Small intestine (tissue), 7 donors: Measurements from ENCODE around the gene FAM180B. TPM values are rescaled to one million over a fixed set of nuclear protein-coding genes. Genes with fewer than 3 reads are reported as not detected.

Experiments used
- DNase-seq, 2 donors: peaks; one replicate each; pipeline versions ENCODE4 v3.0.0 to v3.0.0-alpha.2; 2013
- FAIRE-seq: peaks from 2 replicates; lab custom pipeline; 2012; peaks lifted over from hg19 to GRCh38; lab: Jason Lieb, UNC
- H3K27ac ChIP-seq, 3 donors: one replicate each; pipeline ENCODE4 v1.5.1; 2013; ENCODE audit warnings: low read length in 2 of 3, mild to moderate bottlenecking in 2 of 3, control low read depth in 1 of 3, inconsistent platforms in 1 of 3, low read depth in 1 of 3, moderate library complexity in 1 of 3
- H3K27me3 ChIP-seq, 3 donors: one replicate each; pipeline ENCODE4 v1.6.1; 2013; ENCODE audit warnings: low read length in 3 of 3, inconsistent platforms in 1 of 3; ENCODE audit not compliant: control insufficient read depth in 3 of 3, insufficient read depth in 3 of 3
- H3K36me3 ChIP-seq, 3 donors: one replicate each; pipeline ENCODE4 v1.6.1; 2013; ENCODE audit warnings: low read length in 3 of 3, inconsistent platforms in 1 of 3, low read depth in 1 of 3, mild to moderate bottlenecking in 1 of 3, moderate library complexity in 1 of 3; ENCODE audit not compliant: control insufficient read depth in 3 of 3, insufficient read depth in 2 of 3
- H3K4me1 ChIP-seq, 3 donors: one replicate each; pipeline ENCODE4 v1.6.1; 2013; ENCODE audit warnings: low read length in 2 of 3, inconsistent platforms in 1 of 3, low read depth in 1 of 3, mild to moderate bottlenecking in 1 of 3, moderate library complexity in 1 of 3; ENCODE audit not compliant: control insufficient read depth in 3 of 3, insufficient read depth in 2 of 3
- H3K4me3 ChIP-seq, 3 donors: one replicate each; pipeline ENCODE4 v1.5.1; 2013; ENCODE audit warnings: low read length in 3 of 3, control low read depth in 1 of 3, inconsistent platforms in 1 of 3, low read depth in 1 of 3, mild to moderate bottlenecking in 1 of 3, moderate library complexity in 1 of 3
- H3K9me3 ChIP-seq, 2 donors: one replicate each; pipeline ENCODE4 v1.6.1; 2013; ENCODE audit warnings: low read depth in 1 of 2, low read length in 1 of 2; ENCODE audit not compliant: control insufficient read depth in 2 of 2, insufficient read depth in 1 of 2
- WGBS, 3 donors: extraction: QIAGEN DNeasy Blood & Tissue Kit; methylation state at CpG; one replicate each; pipeline ENCODE4 v1.1.7; 2013; 5-methylcytosine and 5-hydroxymethylcytosine counted together
- polyA plus RNA-seq, 4 donors: library from polyadenylated mRNA; stranded (reverse) in 3 of 4; unstranded in 1 of 4; fragments of 200-250 nt in 3 of 4; fragments of 120-200 nt in 1 of 4; gene quantifications; one replicate each; pipeline versions ENCODE4 v1.2.1 to v1.2.3, GENCODE V29; 2013
- donor health status: healthy with polysubstance abuse.
- donor health status: control.
- donor health status: control.
- donor health status: Bipolar disorder and iron deficiency.
- donor health status: healthy.

Gene FAM180B
- polyA plus RNA-seq, 4 donors: 0.10 to 0.15 TPM; not detected in 2

GRCh38 chr11:47609675-47610074 is 23.2 kb downstream of the FAM180B start:
- FAIRE-seq (no peak), DNase-seq (no peak)
- no peak overlapping the region for H3K27ac ChIP-seq
- whole genome bisulfite sequencing, 3 donors: 78 to 90% (median 80%) methylated on average over 3 of the region's 3 CpGs
- no peak overlapping the region for H3K4me3 ChIP-seq
- H3K9me3 ChIP-seq: no peaks in the 10 kb centered on the region
- H3K36me3 ChIP-seq: peaks cover 2 to 19% (median 6%) of the 10 kb centered on the region in 3 donors
- H3K27me3 ChIP-seq: no peaks in the 10 kb centered on the region
- H3K4me1 ChIP-seq: no peaks in the 10 kb centered on the region

- FAIRE-seq (no peak), DNase-seq (no peak)
- H3K27me3 ChIP-seq: no peaks in the 10 kb centered on the region
- peaks cover 2 to 28% (median 6%) of the 10 kb centered on the region in 3 donors for H3K36me3 ChIP-seq
- H3K9me3 ChIP-seq: no peaks in the 10 kb centered on the region
- H3K4me1 ChIP-seq: no peaks in the 10 kb centered on the region
- no peak overlapping the region for H3K27ac ChIP-seq
- H3K4me3 ChIP-seq: no peak overlapping the region
- 69 to 83% (median 75%) methylated on average over 6 of the region's 6 CpGs for WGBS, 3 donors
These were observed 24.9 kb downstream of the FAM180B start for GRCh38 chr11:47611348-47611794.

GRCh38 chr11:47615249-47615648 is 28.8 kb downstream of the FAM180B start:
- Histone ChIP-seq H3K4me3 (no peak overlapping the region), H3K36me3 (peaks cover 4 to 33% (median 11%) of the 10 kb centered on the region in 3 donors), H3K27ac (no peak overlapping the region), H3K4me1 (no peaks in the 10 kb centered on the region), H3K27me3 (no peaks in the 10 kb centered on the region), H3K9me3 (no peaks in the 10 kb centered on the region)
- FAIRE-seq: no peak
- DNase-seq: no peak

- H3K27me3 ChIP-seq: no peaks in the 10 kb centered on the region
- 89 to 91% (median 90%) methylated on average over 10 of the region's 10 CpGs for WGBS, 3 donors
- no peaks in the 10 kb centered on the region for H3K4me1 ChIP-seq
- DNase-seq (peak; percentile 27 to 61), FAIRE-seq (no peak)
- H3K27ac ChIP-seq: no peak overlapping the region
- no peaks in the 10 kb centered on the region for H3K9me3 ChIP-seq
- H3K36me3 ChIP-seq: peaks cover 11 to 34% (median 15%) of the 10 kb centered on the region in 3 donors
- no peak overlapping the region for H3K4me3 ChIP-seq
These were observed 30.4 kb downstream of the FAM180B start for GRCh38 chr11:47616726-47617416.

- no peak for FAIRE-seq
- Histone ChIP-seq H3K36me3 (peaks cover 12 to 36% (median 16%) of the 10 kb centered on the region in 3 donors), H3K4me3 (no peak overlapping the region), H3K4me1 (no peaks in the 10 kb centered on the region), H3K9me3 (no peaks in the 10 kb centered on the region), H3K27ac (no peak overlapping the region), H3K27me3 (no peaks in the 10 kb centered on the region)
- no peak for DNase-seq
- WGBS, 3 donors: 47 to 75% (median 56%) methylated on average over 3 of the region's 3 CpGs
These were observed 30.9 kb downstream of the FAM180B start for GRCh38 chr11:47617417-47617809.

- DNase-seq: no peak
- 89 to 96% (median 93%) methylated on average over 2 of the region's 2 CpGs for WGBS, 3 donors
- no peak for FAIRE-seq
- Histone ChIP-seq H3K4me1 (no peaks in the 10 kb centered on the region), H3K9me3 (no peaks in the 10 kb centered on the region), H3K4me3 (no peak overlapping the region), H3K36me3 (peaks cover 15 to 52% (median 26%) of the 10 kb centered on the region in 3 donors), H3K27me3 (no peaks in the 10 kb centered on the region), H3K27ac (no peak overlapping the region)
These were observed 34.4 kb downstream of the FAM180B start for GRCh38 chr11:47620836-47621378.

GRCh38 chr11:47626234-47626633 is 39.8 kb downstream of the FAM180B start:
- Histone ChIP-seq H3K9me3 (no peaks in the 10 kb centered on the region), H3K27ac (no peak overlapping the region), H3K36me3 (peaks cover 16 to 64% (median 27%) of the 10 kb centered on the region in 3 donors), H3K4me3 (no peak overlapping the region), H3K4me1 (no peaks in the 10 kb centered on the region), H3K27me3 (no peaks in the 10 kb centered on the region)
- no peak for DNase-seq
- FAIRE-seq: no peak
- WGBS, 3 donors: 97 to 98% (median 98%) methylated on average over 8 of the region's 8 CpGs

GRCh38 chr11:47628026-47628425 is 41.5 kb downstream of the FAM180B start:
- Histone ChIP-seq H3K4me1 (no peaks in the 10 kb centered on the region), H3K36me3 (peaks cover 14 to 62% (median 28%) of the 10 kb centered on the region in 3 donors), H3K27me3 (no peaks in the 10 kb centered on the region), H3K4me3 (no peak overlapping the region), H3K9me3 (no peaks in the 10 kb centered on the region), H3K27ac (no peak overlapping the region)
- DNase-seq (peak in 1 of 2 donors; percentile 46), FAIRE-seq (no peak)
- WGBS, 3 donors: 68 to 80% (median 77%) methylated on average over 4 of the region's 4 CpGs
